DOHH2 (cell line): ENCODE data around the gene RPS6KA2.
"Not testable (repeated sequence)": the region's sequence is repeated elsewhere in the genome, so short reads cannot be mapped to it uniquely, and the experiment has no call there.

Experiments used
- EZH2phosphoT487 ChIP-seq: fragments of 200-600 bp; sonication (generic); IDR thresholded peaks from 2 replicates; pipeline ENCODE4 v1.6.1; 2017; ENCODE audit warnings: borderline replicate concordance, mild to moderate bottlenecking, antibody characterized with exemption, low read length, moderate library complexity, mixed read lengths
- TF ChIP-seq, protein P1 (sequence below): fragments of 200-600 bp; sonication (generic); IDR thresholded peaks from one replicate; pipeline ENCODE4 v1.5.1; 2014; ENCODE audit warnings: antibody characterized with exemption, mild to moderate bottlenecking, low read depth, low read length; ENCODE audit not compliant: poor library complexity, severe bottlenecking

DNA sequence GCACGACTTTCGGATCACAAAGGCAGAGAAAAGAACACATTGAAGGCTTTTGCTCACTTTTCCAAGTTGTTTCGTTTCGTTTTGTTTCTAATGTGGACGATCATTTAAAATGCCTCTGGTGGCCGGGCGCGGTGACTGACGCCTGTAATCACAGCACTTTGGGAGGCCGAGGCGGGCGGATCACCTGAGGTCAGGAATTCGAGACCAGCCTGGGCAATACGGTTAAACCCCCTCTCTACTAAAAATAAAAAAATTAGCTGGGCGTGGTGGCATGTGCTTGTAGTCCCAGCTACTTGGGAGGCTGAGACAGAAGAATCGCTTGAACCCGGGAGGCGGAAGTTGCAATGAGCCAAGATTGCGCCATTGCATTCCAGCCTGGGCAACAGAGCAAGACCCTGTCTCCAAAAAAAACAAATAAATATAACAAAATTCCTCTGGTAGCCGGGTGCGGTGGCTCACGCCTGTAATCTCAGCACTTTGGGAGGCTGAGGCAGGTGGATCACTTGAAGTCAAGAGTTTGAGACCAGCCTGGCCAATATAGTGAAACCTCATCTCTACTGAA is 243.2 kb downstream of the RPS6KA2 start:
- TF ChIP-seq, protein P1, sequence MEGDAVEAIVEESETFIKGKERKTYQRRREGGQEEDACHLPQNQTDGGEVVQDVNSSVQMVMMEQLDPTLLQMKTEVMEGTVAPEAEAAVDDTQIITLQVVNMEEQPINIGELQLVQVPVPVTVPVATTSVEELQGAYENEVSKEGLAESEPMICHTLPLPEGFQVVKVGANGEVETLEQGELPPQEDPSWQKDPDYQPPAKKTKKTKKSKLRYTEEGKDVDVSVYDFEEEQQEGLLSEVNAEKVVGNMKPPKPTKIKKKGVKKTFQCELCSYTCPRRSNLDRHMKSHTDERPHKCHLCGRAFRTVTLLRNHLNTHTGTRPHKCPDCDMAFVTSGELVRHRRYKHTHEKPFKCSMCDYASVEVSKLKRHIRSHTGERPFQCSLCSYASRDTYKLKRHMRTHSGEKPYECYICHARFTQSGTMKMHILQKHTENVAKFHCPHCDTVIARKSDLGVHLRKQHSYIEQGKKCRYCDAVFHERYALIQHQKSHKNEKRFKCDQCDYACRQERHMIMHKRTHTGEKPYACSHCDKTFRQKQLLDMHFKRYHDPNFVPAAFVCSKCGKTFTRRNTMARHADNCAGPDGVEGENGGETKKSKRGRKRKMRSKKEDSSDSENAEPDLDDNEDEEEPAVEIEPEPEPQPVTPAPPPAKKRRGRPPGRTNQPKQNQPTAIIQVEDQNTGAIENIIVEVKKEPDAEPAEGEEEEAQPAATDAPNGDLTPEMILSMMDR: peak; percentile 28
- not testable (repeated sequence) for TF ChIP-seq EZH2phosphoT487
